Measurements from ENCODE around the gene FBXL4. TPM values are rescaled to one million over a fixed set of nuclear protein-coding genes. Genes with fewer than 3 reads are reported as not detected.
A peak's percentile ranks its signal among the peaks of the same experiment; 100 is the strongest.

The FBXL4 gene
- total RNA-seq, 1 donor from 2014 or later = 13.1 TPM

GRCh38 chr6:98946879-98947410, 801 bp downstream of the FBXL4 start:
- peak overlapping the region; percentile 85 for H3K4me3 ChIP-seq (ENCODE audit: low read depth, low read length)
- TF ChIP-seq, protein P1, sequence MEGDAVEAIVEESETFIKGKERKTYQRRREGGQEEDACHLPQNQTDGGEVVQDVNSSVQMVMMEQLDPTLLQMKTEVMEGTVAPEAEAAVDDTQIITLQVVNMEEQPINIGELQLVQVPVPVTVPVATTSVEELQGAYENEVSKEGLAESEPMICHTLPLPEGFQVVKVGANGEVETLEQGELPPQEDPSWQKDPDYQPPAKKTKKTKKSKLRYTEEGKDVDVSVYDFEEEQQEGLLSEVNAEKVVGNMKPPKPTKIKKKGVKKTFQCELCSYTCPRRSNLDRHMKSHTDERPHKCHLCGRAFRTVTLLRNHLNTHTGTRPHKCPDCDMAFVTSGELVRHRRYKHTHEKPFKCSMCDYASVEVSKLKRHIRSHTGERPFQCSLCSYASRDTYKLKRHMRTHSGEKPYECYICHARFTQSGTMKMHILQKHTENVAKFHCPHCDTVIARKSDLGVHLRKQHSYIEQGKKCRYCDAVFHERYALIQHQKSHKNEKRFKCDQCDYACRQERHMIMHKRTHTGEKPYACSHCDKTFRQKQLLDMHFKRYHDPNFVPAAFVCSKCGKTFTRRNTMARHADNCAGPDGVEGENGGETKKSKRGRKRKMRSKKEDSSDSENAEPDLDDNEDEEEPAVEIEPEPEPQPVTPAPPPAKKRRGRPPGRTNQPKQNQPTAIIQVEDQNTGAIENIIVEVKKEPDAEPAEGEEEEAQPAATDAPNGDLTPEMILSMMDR (conservative IDR thresholded peaks at IDR 0.05; ENCODE audit: low read depth, low read length) = no peak
- DNase-seq (ENCODE audit: low read depth) = no peak

DNA sequence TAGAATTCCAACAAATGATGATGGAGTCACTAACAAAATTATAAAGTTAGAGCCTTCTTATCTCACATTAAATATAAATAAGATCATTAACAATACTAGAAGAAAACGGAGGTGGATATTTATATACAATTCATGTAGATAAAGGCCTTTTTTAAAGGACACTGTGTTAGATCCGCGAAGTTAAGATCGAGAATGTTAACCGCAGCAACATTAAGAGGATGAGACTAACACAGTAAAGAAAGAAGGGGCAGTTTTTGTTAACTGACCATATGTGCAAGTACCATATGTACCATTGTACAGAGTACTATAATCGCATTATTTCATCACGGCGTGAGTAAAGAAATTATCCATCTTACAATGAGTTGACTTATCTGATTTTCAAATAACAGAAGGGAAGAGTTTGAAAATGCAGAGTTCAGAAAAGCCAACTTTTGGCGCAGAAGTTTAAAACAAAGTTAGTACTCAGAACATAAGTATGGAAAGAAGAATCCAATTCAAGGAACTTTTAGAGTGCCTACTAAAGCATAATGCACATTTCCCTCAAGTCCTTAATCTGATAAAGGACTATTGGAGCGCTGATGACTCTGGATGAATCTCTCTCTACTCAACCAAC, 1.4 kb downstream of the FBXL4 start:
- peak overlapping the region; percentile 85 for H3K4me3 ChIP-seq (ENCODE audit: low read depth, low read length)
- DNase-seq (ENCODE audit: low read depth) = no peak
- TF ChIP-seq, protein P1 (conservative IDR thresholded peaks at IDR 0.05; ENCODE audit: low read depth, low read length) = no peak

DNA sequence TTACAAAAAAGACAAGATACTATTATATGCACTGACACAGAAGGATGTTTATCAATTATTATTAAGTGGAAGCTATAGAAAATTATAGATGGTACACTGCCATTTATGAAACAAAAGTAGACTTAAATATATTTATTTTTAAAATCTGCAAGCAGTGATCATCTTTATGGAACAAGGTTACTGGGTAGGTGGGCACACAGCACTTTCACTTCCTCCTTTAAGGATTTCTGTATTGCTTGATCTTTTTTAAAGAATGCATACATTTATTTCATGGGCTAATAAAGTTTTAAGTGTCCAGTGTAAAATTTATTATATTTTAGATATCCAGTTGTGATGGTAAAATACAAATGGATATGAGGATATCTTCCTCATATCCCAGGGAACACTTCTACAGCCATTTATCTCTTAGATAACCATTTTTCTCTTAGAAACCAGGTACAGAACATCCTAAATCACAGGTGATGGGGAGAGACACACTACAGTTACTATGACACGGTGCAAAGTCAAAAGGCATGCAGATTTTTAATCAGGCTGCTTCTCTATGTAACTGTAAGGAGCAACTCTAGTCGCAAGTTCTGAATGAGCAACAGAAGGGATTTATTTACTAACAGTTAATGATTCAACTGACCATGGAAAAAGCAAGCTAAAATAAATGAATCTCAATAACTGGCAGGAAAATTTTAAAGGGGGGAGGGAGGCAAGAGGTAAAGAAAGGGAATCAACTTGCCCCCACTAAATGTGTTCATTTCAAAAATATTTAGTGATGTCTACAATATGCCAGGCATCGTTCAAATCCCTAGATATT, 2.2 kb downstream of the FBXL4 start:
- peak overlapping the region; percentile 85 for H3K4me3 ChIP-seq (ENCODE audit: low read depth, low read length)
- no peak for DNase-seq (ENCODE audit: low read depth)
- TF ChIP-seq, protein P1 (conservative IDR thresholded peaks at IDR 0.05; ENCODE audit: low read depth, low read length) = no peak

DNA sequence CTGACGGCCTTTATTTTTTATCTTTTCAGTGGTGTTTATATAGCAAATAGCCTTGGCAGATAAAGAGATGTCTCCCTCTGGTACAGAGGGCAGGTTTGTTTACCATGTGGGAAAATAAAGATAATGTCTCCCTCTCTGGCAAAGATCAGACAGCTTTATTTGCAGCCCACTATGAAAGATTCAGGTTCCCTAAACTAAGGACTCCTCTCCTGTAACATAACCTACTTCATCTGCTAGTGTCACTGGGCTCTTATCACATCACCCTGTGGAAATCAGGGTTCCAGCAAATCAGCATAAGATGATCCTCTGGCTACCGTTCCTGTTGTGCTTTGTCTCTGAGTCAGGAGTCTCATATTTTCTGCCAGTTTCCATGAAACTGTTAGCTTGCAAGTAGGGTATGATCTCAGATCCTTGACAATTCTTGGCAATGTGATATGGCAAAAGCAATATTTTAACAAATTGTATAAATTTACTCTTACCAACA, 3.1 kb downstream of the FBXL4 start:
- no peak overlapping the region for H3K4me3 ChIP-seq (ENCODE audit: low read depth, low read length)
- TF ChIP-seq, protein P1 (conservative IDR thresholded peaks at IDR 0.05; ENCODE audit: low read depth, low read length) = no peak
- DNase-seq (ENCODE audit: low read depth) = no peak

- TF ChIP-seq, protein P1 (conservative IDR thresholded peaks at IDR 0.05; ENCODE audit: low read depth, low read length) = no peak
- DNase-seq (ENCODE audit: low read depth) = no peak
- no peak overlapping the region for H3K4me3 ChIP-seq (ENCODE audit: low read depth, low read length)
These were observed 3.6 kb downstream of the FBXL4 start for GRCh38 chr6:98944168-98944567.

DNA sequence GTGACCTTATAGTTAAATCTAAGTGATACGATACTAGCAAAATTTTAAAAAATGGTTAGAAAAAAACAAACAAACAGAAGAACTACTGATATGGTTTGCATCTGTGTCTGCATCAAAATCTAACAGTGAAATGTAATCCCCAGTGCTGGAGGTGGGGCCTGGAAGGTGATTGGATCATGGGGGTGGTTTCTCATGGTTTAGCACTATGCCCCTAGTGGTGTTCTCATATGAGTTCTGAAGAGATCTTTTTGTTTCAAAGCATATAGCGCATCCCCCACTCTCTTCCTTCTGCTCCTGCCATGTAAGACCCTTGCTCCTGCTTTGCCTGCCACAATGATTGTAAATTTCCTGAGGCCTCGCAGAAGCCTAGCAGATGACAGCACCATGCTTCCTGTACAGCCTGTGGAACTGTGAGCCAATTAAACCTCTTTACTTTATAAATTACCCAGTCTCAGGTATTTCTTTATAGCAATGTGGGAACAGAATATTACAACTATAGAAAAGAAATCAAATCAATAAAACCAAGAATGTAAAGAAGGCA, 5.4 kb downstream of the FBXL4 start:
- DNase-seq (ENCODE audit: low read depth) = no peak
- H3K4me3 ChIP-seq (ENCODE audit: low read depth, low read length) = no peak overlapping the region
- TF ChIP-seq, protein P1 (conservative IDR thresholded peaks at IDR 0.05; ENCODE audit: low read depth, low read length) = peak; percentile 24

Data from epithelial cell of proximal tubule (primary cell).